NT2/D1 (cell line): ENCODE measurements around the gene PEF1.
A peak's percentile ranks its signal among the peaks of the same experiment; 100 is the strongest.

ENCODE experiments used
- SUZ12 ChIP-seq: IDR thresholded peaks from 2 replicates; pipeline ENCODE4 v1.6.1; 2011; ENCODE audit not compliant: insufficient read length, insufficient read depth; ENCODE audit errors: extremely low read depth
- YY1 ChIP-seq: IDR thresholded peaks from 2 replicates; pipeline ENCODE4 v1.6.1; 2011; ENCODE audit not compliant: insufficient read length, insufficient read depth
- ZNF274 ChIP-seq: IDR thresholded peaks from 2 replicates; pipeline ENCODE4 v1.6.1; 2011; ENCODE audit warnings: mild to moderate bottlenecking, low read depth, low read length

GRCh38 chr1:31644560-31645273, at the start of gene PEF1:
- peak; percentile 97 for TF ChIP-seq YY1
- no peak for TF ChIP-seq SUZ12
- no peak for TF ChIP-seq ZNF274
